BE2C (cell line): ENCODE measurements around the gene SIGLEC5.

Experiments
- DNase-seq: peaks from one replicate; pipeline ENCODE4 v3.0.0-alpha.2; 2020
- H3K27me3 ChIP-seq: fragments of 250-450 bp; sonication (Bioruptor Pico); 2 replicates; pipeline ENCODE4 v1.5.1; 2020; ENCODE audit warnings: mild to moderate bottlenecking
- H3K36me3 ChIP-seq: fragments of 250-450 bp; sonication (Bioruptor Pico); 2 replicates; pipeline ENCODE4 v1.5.1; 2020; ENCODE audit warnings: mild to moderate bottlenecking
- H3K4me1 ChIP-seq: fragments of 250-450 bp; sonication (Bioruptor Pico); 2 replicates; pipeline ENCODE4 v1.5.1; 2020
- H3K4me3 ChIP-seq: 2 replicates; pipeline ENCODE4 v1.5.1; 2011; ENCODE audit warnings: low read depth, low read length
- H3K9me3 ChIP-seq: fragments of 250-450 bp; sonication (Bioruptor Pico); 2 replicates; pipeline ENCODE4 v1.5.1; 2020
- TF ChIP-seq, protein P1 (sequence below): IDR thresholded peaks from 2 replicates; pipeline ENCODE4 v1.5.1; 2012; ENCODE audit warnings: mild to moderate bottlenecking, low read depth, low read length

The SIGLEC5 gene

DNA sequence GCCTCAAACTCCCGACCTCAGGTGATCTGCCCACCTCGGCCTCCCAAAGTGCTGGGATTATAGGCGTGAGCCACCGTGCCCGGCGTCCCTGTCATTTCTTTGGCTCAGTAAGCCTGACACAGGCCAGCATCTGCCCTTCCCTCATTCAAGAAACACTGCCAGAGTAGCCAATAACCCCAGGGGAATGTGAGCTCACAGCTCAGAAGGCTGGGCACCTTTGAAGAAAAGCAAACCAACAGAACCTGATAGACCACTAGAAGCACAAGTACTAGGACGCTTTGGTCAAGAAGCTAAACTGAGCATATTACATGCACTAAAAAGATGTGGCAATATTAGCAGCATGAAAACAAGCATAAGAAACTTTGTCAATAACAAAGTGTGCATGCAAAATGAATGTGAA, 14.2 kb downstream of the SIGLEC5 start:
- Histone ChIP-seq H3K4me3 (no peak overlapping the region), H3K27me3 (peaks cover 23% of the 10 kb centered on the region), H3K36me3 (no peaks in the 10 kb centered on the region), H3K4me1 (no peaks in the 10 kb centered on the region), H3K9me3 (no peaks in the 10 kb centered on the region)
- no peak for DNase-seq
- TF ChIP-seq, protein P1, sequence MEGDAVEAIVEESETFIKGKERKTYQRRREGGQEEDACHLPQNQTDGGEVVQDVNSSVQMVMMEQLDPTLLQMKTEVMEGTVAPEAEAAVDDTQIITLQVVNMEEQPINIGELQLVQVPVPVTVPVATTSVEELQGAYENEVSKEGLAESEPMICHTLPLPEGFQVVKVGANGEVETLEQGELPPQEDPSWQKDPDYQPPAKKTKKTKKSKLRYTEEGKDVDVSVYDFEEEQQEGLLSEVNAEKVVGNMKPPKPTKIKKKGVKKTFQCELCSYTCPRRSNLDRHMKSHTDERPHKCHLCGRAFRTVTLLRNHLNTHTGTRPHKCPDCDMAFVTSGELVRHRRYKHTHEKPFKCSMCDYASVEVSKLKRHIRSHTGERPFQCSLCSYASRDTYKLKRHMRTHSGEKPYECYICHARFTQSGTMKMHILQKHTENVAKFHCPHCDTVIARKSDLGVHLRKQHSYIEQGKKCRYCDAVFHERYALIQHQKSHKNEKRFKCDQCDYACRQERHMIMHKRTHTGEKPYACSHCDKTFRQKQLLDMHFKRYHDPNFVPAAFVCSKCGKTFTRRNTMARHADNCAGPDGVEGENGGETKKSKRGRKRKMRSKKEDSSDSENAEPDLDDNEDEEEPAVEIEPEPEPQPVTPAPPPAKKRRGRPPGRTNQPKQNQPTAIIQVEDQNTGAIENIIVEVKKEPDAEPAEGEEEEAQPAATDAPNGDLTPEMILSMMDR: no peak

DNA sequence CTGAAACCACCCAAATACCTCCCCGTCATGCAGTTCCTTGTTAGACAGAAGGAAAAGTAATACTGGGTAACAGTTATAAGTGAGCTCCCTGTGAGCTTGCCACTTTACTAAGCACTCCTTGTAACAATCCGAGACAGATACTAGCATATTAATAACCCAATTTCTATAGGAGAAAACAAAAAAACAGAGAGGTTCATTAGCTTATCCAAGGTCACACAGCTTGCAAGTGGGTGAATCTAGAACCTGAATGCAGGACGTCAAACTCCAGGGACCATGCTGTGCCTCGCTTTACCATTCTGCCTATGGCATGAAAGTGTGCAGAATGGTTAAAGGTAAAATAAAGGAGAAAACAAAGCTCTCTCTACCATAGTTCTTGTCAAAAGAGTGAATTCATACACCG, 15.4 kb downstream of the SIGLEC5 start:
- Histone ChIP-seq H3K27me3 (peaks cover 25% of the 10 kb centered on the region), H3K4me1 (no peaks in the 10 kb centered on the region), H3K4me3 (no peak overlapping the region), H3K9me3 (no peaks in the 10 kb centered on the region), H3K36me3 (no peaks in the 10 kb centered on the region)
- DNase-seq: no peak
- TF ChIP-seq, protein P1: no peak

- TF ChIP-seq, protein P1: no peak
- Histone ChIP-seq H3K4me3 (no peak overlapping the region), H3K9me3 (no peaks in the 10 kb centered on the region), H3K4me1 (no peaks in the 10 kb centered on the region), H3K27me3 (peaks cover 17% of the 10 kb centered on the region), H3K36me3 (no peaks in the 10 kb centered on the region)
- DNase-seq: no peak
These were observed 19.6 kb downstream of the SIGLEC5 start for GRCh38 chr19:51610576-51610975.

- TF ChIP-seq, protein P1: peak; percentile 56
- Histone ChIP-seq H3K36me3 (no peaks in the 10 kb centered on the region), H3K9me3 (no peaks in the 10 kb centered on the region), H3K27me3 (peaks cover 8% of the 10 kb centered on the region; the same call in 1 of the 2 replicates), H3K4me1 (no peaks in the 10 kb centered on the region), H3K4me3 (no peak overlapping the region)
- peak; percentile 49 for DNase-seq
These were observed 22.2 kb downstream of the SIGLEC5 start for GRCh38 chr19:51607920-51608562.

- TF ChIP-seq, protein P1: no peak
These were observed 23.1 kb downstream of the SIGLEC5 start for GRCh38 chr19:51607077-51607476.

GRCh38 chr19:51602189-51602854, 27.9 kb downstream of the SIGLEC5 start:
- no peaks in the 10 kb centered on the region for H3K4me1 ChIP-seq
- H3K36me3 ChIP-seq: no peaks in the 10 kb centered on the region
- no peaks in the 10 kb centered on the region; the same call in 1 of the 2 replicates for H3K27me3 ChIP-seq
- H3K9me3 ChIP-seq: no peaks in the 10 kb centered on the region
- TF ChIP-seq, protein P1: no peak
- DNase-seq: no peak
- no peak overlapping the region for H3K4me3 ChIP-seq

More at GRCh38 chr19:51607077-51607476, 23.1 kb downstream of the SIGLEC5 start:
- H3K27me3 ChIP-seq: peaks cover 8% of the 10 kb centered on the region; the same call in 1 of the 2 replicates
- H3K4me3 ChIP-seq: no peak overlapping the region
- DNase-seq: no peak
- no peaks in the 10 kb centered on the region for H3K4me1 ChIP-seq
- no peaks in the 10 kb centered on the region for H3K9me3 ChIP-seq
- H3K36me3 ChIP-seq: no peaks in the 10 kb centered on the region
